Measurements from ENCODE around the gene OR6M1.

DNA sequence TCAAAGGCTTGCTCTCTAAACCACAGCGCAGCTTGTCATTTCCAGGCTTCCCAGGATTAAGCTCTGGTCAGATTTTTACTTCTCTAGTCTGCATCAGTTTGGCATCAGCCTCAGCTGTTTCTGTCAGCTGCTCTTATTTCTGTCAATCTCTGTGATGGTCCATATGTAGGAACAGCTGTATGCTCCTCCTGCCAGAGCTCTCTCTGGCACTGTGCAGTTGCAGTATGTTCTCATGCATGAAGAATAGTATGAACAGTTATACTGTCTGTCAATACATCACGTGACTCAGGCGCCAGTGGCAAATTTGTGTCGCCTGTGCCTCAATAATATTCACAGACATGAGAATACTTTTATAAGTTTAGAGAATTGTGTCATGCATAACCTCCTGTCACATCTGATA lies 6.7 kb downstream of the OR6M1 start:
- TF ChIP-seq, protein P1, sequence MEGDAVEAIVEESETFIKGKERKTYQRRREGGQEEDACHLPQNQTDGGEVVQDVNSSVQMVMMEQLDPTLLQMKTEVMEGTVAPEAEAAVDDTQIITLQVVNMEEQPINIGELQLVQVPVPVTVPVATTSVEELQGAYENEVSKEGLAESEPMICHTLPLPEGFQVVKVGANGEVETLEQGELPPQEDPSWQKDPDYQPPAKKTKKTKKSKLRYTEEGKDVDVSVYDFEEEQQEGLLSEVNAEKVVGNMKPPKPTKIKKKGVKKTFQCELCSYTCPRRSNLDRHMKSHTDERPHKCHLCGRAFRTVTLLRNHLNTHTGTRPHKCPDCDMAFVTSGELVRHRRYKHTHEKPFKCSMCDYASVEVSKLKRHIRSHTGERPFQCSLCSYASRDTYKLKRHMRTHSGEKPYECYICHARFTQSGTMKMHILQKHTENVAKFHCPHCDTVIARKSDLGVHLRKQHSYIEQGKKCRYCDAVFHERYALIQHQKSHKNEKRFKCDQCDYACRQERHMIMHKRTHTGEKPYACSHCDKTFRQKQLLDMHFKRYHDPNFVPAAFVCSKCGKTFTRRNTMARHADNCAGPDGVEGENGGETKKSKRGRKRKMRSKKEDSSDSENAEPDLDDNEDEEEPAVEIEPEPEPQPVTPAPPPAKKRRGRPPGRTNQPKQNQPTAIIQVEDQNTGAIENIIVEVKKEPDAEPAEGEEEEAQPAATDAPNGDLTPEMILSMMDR (IDR thresholded peaks at IDR 0.05): no peak
- TF ChIP-seq EP300 (IDR thresholded peaks at IDR 0.05): no peak
- no peak for TF ChIP-seq POLR2A (IDR thresholded peaks at IDR 0.05)

Measured in gastroesophageal sphincter (tissue), 3 donors.